ENCODE results near the gene DPYD. TPM values are rescaled to one million over a fixed set of nuclear protein-coding genes. Genes with fewer than 3 reads are reported as not detected.

The DPYD gene
- polyA plus RNA-seq, 1 donor from 2014 or later, result 3.8 TPM

- Mint-ChIP-seq H3K27ac (no peak overlapping the region), H3K4me1 (no peaks in the 10 kb centered on the region), H3K9me3 (peaks cover 0 to 4% (median 0%) of the 10 kb centered on the region in 3 donors), H3K27me3 (no peaks in the 10 kb centered on the region), H3K36me3 (no peaks in the 10 kb centered on the region), H3K4me3 (no peak overlapping the region)
These were observed 162.2 kb downstream of the DPYD start for GRCh38 chr1:97758541-97759057.

GRCh38 chr1:97745912-97746311 lies 174.9 kb downstream of the DPYD start:
- peaks cover 0 to 4% (median 0%) of the 10 kb centered on the region in 3 donors for H3K4me1 Mint-ChIP-seq
- H3K4me3 Mint-ChIP-seq, result no peak overlapping the region
- H3K27me3 Mint-ChIP-seq, result no peaks in the 10 kb centered on the region
- H3K9me3 Mint-ChIP-seq, result no peaks in the 10 kb centered on the region
- no peaks in the 10 kb centered on the region for H3K36me3 Mint-ChIP-seq
- no peak overlapping the region for H3K27ac Mint-ChIP-seq

DNA sequence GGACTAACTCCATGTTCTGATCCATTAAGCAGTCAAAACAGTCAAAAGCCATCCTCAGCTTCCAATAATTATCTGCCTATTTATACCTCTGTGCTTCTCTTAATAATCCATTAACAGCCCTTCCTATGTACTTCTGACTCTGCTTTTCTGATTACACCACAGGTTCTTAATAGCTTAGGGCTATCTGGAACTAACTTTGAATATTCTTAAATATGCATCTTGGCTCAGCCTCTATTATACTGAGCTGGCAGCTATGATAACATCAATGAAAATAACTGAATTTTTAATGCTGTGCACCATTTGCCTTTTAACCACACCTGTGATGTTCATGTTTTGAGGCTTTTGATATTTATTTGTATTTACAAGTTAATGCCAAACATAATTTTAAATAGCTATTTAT lies 175.9 kb downstream of the DPYD start:
- Mint-ChIP-seq H3K27ac (no peak overlapping the region), H3K4me3 (no peak overlapping the region), H3K4me1 (peaks cover 0 to 4% (median 0%) of the 10 kb centered on the region in 3 donors), H3K36me3 (no peaks in the 10 kb centered on the region), H3K27me3 (no peaks in the 10 kb centered on the region), H3K9me3 (no peaks in the 10 kb centered on the region)

DNA sequence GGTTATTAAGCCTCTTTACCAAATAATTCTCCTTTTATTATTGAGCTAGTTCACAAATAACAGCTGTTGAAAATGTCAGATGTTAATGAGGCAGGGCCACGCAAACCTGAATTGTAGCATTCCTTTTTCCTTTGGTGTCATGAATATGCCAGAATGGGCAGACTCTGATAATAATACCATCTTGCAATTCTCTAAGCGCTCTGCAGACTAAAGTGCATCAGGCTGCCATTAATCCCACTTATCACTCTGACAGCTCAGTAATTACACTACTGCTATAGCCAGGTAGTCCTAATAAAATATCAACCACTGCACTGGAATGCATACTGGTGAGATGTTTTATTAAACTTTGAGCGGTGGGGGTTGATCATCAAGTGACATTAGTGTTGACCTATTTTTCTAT lies 177.7 kb downstream of the DPYD start:
- no peaks in the 10 kb centered on the region for H3K9me3 Mint-ChIP-seq
- H3K27ac Mint-ChIP-seq, result no peak overlapping the region
- H3K4me3 Mint-ChIP-seq, result no peak overlapping the region
- peaks cover 0 to 4% (median 0%) of the 10 kb centered on the region in 3 donors for H3K4me1 Mint-ChIP-seq
- no peaks in the 10 kb centered on the region for H3K36me3 Mint-ChIP-seq
- no peaks in the 10 kb centered on the region for H3K27me3 Mint-ChIP-seq

DNA sequence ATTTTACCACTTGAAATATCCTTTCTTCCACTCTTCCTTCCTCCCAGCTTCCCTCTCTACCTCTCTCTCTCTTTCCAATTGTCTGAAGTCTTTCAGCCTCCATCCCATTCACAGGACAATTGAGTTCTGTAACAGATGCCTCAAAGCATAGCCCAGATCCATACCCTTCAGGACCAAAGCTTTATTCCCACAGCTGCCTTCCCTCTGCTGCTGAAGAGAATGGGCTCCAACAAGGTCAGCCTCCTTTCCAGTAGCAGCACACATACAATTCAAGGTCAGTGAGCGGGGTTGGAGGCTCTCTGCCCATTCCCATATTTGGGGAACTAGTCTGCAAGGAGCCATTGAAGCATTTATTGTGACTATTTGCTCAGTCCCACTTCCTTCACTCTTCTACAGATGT lies 179.9 kb downstream of the DPYD start:
- Mint-ChIP-seq H3K27me3 (no peaks in the 10 kb centered on the region), H3K36me3 (no peaks in the 10 kb centered on the region), H3K4me1 (peaks cover 0 to 4% (median 0%) of the 10 kb centered on the region in 3 donors), H3K4me3 (no peak overlapping the region), H3K27ac (no peak overlapping the region), H3K9me3 (no peaks in the 10 kb centered on the region)

DNA sequence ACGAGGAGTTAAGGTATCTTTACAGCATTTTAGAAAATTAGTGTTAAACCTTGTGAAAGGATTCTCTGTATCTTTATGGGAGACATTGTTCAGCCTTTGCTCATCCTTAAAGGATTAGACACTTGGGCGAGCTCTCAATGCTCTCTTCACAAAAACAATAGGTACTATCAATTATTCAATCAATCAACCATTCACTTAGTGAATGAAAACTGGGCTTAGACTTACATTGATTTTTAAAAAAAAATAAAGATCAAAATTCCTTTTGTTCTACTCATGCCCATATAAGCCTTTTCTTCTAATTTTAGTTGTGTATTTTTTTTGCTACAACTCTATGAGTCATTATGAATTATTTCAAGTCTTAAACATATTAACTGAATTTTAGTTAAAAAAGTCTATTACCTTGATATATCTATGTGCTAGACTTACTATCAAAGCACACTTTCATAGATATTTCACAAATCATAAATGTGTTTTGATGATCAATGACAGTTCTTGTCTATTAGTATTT lies 181.2 kb downstream of the DPYD start:
- Mint-ChIP-seq H3K36me3 (no peaks in the 10 kb centered on the region), H3K9me3 (no peaks in the 10 kb centered on the region), H3K27ac (no peak overlapping the region), H3K27me3 (no peaks in the 10 kb centered on the region), H3K4me1 (peaks cover 0 to 4% (median 0%) of the 10 kb centered on the region in 3 donors), H3K4me3 (no peak overlapping the region)

DNA sequence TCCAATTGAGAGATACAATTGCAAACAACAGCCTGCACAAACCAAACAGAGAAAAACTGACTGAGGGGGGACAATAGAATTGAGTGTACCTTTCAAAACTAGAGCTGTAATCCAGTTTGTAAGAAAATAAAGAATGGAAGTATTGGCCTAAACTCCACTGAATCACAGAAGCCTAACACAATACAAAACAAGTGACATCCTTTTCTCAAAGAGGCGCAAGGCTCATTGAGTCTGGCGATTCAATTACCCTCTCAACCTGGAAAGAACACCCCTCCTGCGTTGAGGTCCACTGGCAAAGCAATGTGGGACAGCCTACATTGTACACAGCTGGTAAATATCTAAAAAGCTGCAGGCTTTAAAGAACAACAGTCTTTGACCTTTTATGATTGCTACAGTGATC lies 182.6 kb downstream of the DPYD start:
- Mint-ChIP-seq H3K9me3 (no peaks in the 10 kb centered on the region), H3K36me3 (no peaks in the 10 kb centered on the region), H3K27me3 (no peaks in the 10 kb centered on the region), H3K4me3 (no peak overlapping the region), H3K4me1 (peaks cover 0 to 4% (median 0%) of the 10 kb centered on the region in 3 donors), H3K27ac (no peak overlapping the region)

GRCh38 chr1:97730271-97730670 lies 190.6 kb downstream of the DPYD start:
- Mint-ChIP-seq H3K36me3 (no peaks in the 10 kb centered on the region), H3K4me3 (no peak overlapping the region), H3K4me1 (no peaks in the 10 kb centered on the region), H3K27me3 (no peaks in the 10 kb centered on the region), H3K9me3 (no peaks in the 10 kb centered on the region), H3K27ac (no peak overlapping the region)

GRCh38 chr1:97728436-97728835 lies 192.4 kb downstream of the DPYD start:
- Mint-ChIP-seq H3K27me3 (no peaks in the 10 kb centered on the region), H3K4me3 (no peak overlapping the region), H3K36me3 (no peaks in the 10 kb centered on the region), H3K4me1 (no peaks in the 10 kb centered on the region), H3K27ac (no peak overlapping the region), H3K9me3 (peaks cover 0 to 7% (median 0%) of the 10 kb centered on the region in 3 donors)

- H3K27me3 Mint-ChIP-seq, result no peaks in the 10 kb centered on the region
- H3K9me3 Mint-ChIP-seq, result peaks cover 0 to 7% (median 0%) of the 10 kb centered on the region in 3 donors
- H3K4me1 Mint-ChIP-seq, result no peaks in the 10 kb centered on the region
- H3K36me3 Mint-ChIP-seq, result no peaks in the 10 kb centered on the region
- H3K4me3 Mint-ChIP-seq, result no peak overlapping the region
- H3K27ac Mint-ChIP-seq, result no peak overlapping the region
These were observed 193.8 kb downstream of the DPYD start for GRCh38 chr1:97727029-97727428.

- no peak overlapping the region for H3K27ac Mint-ChIP-seq
These were observed 194.4 kb downstream of the DPYD start for GRCh38 chr1:97726386-97726785.

GRCh38 chr1:97721221-97721620 lies 199.6 kb downstream of the DPYD start:
- Mint-ChIP-seq H3K27ac (no peak overlapping the region), H3K27me3 (no peaks in the 10 kb centered on the region), H3K4me3 (no peak overlapping the region), H3K4me1 (no peaks in the 10 kb centered on the region), H3K36me3 (no peaks in the 10 kb centered on the region), H3K9me3 (peaks cover 0 to 12% (median 3%) of the 10 kb centered on the region in 3 donors)

More at GRCh38 chr1:97726386-97726785, 194.4 kb downstream of the DPYD start:
- Mint-ChIP-seq H3K36me3 (no peaks in the 10 kb centered on the region), H3K9me3 (peaks cover 0 to 7% (median 0%) of the 10 kb centered on the region in 3 donors), H3K4me3 (no peak overlapping the region), H3K27me3 (no peaks in the 10 kb centered on the region), H3K4me1 (no peaks in the 10 kb centered on the region)

- H3K4me3 Mint-ChIP-seq, result no peak overlapping the region
- peaks cover 0 to 6% (median 3%) of the 10 kb centered on the region in 3 donors for H3K9me3 Mint-ChIP-seq
- no peak overlapping the region for H3K27ac Mint-ChIP-seq
- H3K36me3 Mint-ChIP-seq, result no peaks in the 10 kb centered on the region
- no peaks in the 10 kb centered on the region for H3K4me1 Mint-ChIP-seq
- H3K27me3 Mint-ChIP-seq, result no peaks in the 10 kb centered on the region
These were observed 207.9 kb downstream of the DPYD start for GRCh38 chr1:97712980-97713379.

DNA sequence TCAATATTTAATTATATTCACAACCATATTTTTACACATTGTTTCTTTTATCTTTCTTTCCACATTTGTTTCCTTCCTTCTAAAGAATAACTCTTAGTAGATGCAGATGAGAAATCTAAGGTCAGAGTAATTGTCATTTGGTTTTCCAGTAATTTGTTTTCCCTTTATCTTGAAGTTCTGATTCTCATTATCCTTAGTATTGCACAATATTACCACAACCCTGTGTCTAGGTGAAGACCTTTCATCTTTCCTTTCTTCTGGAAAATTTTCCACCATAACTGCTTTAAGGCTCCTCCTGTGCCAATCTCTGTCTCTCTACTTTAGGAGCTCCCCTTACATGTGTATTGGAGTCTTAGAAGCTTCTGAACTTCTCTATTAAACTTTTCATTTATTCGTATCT lies 209.0 kb downstream of the DPYD start:
- Mint-ChIP-seq H3K9me3 (peaks cover 0 to under 1% (median 0%) of the 10 kb centered on the region in 3 donors), H3K36me3 (no peaks in the 10 kb centered on the region), H3K27me3 (no peaks in the 10 kb centered on the region), H3K27ac (no peak overlapping the region), H3K4me1 (no peaks in the 10 kb centered on the region), H3K4me3 (no peak overlapping the region)

DNA sequence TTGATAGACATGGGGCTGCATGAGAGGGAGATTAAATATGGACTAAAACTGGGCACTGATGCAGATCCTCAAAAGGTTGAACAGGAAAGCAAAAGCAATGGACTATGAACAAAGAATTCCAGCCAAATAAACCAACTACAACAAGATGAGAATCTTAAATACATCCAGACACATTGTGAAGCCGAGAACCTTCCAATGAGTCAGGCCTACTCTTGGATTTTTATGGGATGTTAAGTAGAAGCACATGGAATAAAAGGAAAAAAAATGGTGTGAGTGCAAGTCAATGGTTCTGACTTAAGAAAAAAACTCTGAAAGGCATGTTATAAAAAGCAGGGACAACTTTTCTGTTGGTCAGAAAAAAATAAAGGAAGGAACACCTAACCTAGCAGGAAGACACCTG lies 227.2 kb downstream of the DPYD start:
- Mint-ChIP-seq H3K27ac (no peak overlapping the region), H3K36me3 (no peaks in the 10 kb centered on the region), H3K4me1 (no peaks in the 10 kb centered on the region)

GRCh38 chr1:97691325-97691724 lies 229.5 kb downstream of the DPYD start:
- peaks cover 0 to 2% (median 0%) of the 10 kb centered on the region in 3 donors for H3K4me1 Mint-ChIP-seq
- H3K4me3 Mint-ChIP-seq, result no peak overlapping the region
- H3K9me3 Mint-ChIP-seq, result peaks cover 0 to 5% (median 3%) of the 10 kb centered on the region in 3 donors
- peaks cover 1% of the 10 kb centered on the region for H3K27me3 Mint-ChIP-seq
- no peak overlapping the region for H3K27ac Mint-ChIP-seq
- H3K36me3 Mint-ChIP-seq, result no peaks in the 10 kb centered on the region

More for the DNA sequence above, 227.2 kb downstream of the DPYD start:
- H3K9me3 Mint-ChIP-seq, result peaks cover 0 to 3% (median 3%) of the 10 kb centered on the region in 3 donors
- peaks cover 1% of the 10 kb centered on the region for H3K27me3 Mint-ChIP-seq
- H3K4me3 Mint-ChIP-seq, result no peak overlapping the region
